Endothelial cell of umbilical vein (primary cell): ENCODE data around the gene DACT3. TPM values are rescaled to one million over a fixed set of nuclear protein-coding genes. Genes with fewer than 3 reads are reported as not detected.

Experiments
- BruUV-seq: library from RNA; stranded (reverse); fragments of 400-500 nt; replicated peaks from 2 replicates; lab custom pipeline; 2021; lab: Mats Ljungman, UMichigan
- CTCF ChIA-PET: fragments of 300-600, 350-600 bp; sonication (Branson Sonifier 250); formaldehyde crosslinking; loops from one replicate; lab custom pipeline; 2021; ENCODE audit warnings: antibody characterized with exemption, inconsistent platforms; lab: Charles Lee
- POLR2A ChIA-PET: fragments of 300-600, 350-600 bp; sonication (Branson Sonifier 250); formaldehyde crosslinking; loops from one replicate; lab custom pipeline; 2021; ENCODE audit warnings: antibody characterized with exemption, inconsistent platforms; lab: Charles Lee
- DNase-seq: peaks from one replicate; pipeline ENCODE4 v3.0.0-alpha.2; 2011; ENCODE audit warnings: low read depth, low spot score
- FAIRE-seq: peaks from 2 replicates; lab custom pipeline; 2011; peaks lifted over from hg19 to GRCh38; lab: Jason Lieb, UNC
- H2AFZ ChIP-seq: 2 replicates; pipeline ENCODE4 v1.6.0; 2012; ENCODE audit warnings: low read depth, low read length, control low read depth, inconsistent platforms
- H3K27ac ChIP-seq: 2 replicates; pipeline ENCODE4 v1.5.1; 2011; ENCODE audit warnings: low read depth, mild to moderate bottlenecking, control low read depth, low read length, moderate library complexity; ENCODE audit not compliant: insufficient read depth
- H3K27me3 ChIP-seq, 2 experiments: 2 replicates each; pipeline versions ENCODE4 v1.6.0 to v1.6.1; 2011; ENCODE audit warnings: low read length in 2 of 2, mixed read lengths in 1 of 2; ENCODE audit not compliant: control insufficient read depth in 2 of 2, insufficient read depth in 2 of 2
- H3K36me3 ChIP-seq, 2 experiments: 2 replicates in 1 of 2; 3 replicates in 1 of 2; pipeline ENCODE4 v1.5.1; 2011; ENCODE audit warnings: low read length in 2 of 2, mild to moderate bottlenecking in 1 of 2, moderate library complexity in 1 of 2; ENCODE audit not compliant: control insufficient read depth in 2 of 2, insufficient read depth in 2 of 2; ENCODE audit errors: extremely low read depth in 1 of 2
- H3K4me1 ChIP-seq: 3 replicates; pipeline ENCODE4 v1.5.1; 2011; ENCODE audit warnings: mild to moderate bottlenecking, low read length; ENCODE audit not compliant: control insufficient read depth, insufficient read depth; ENCODE audit errors: extremely low read depth
- H3K4me2 ChIP-seq: 2 replicates; pipeline ENCODE4 v1.6.1; 2011; ENCODE audit warnings: low read length, control low read depth, mixed read lengths; ENCODE audit not compliant: insufficient read depth
- H3K4me3 ChIP-seq, 3 experiments: fragments of 200-600 bp in 1 of 3; sonication (generic), shearing (Covaris generic) in 1 of 3; replicated peaks in 1 of 3; 2 replicates each; pipeline ENCODE4 v1.5.1; 2011 to 2016; ENCODE audit warnings: control low read depth in 3 of 3, low read length in 3 of 3, mild to moderate bottlenecking in 2 of 3, inconsistent platforms in 1 of 3, low read depth in 1 of 3, moderate library complexity in 1 of 3; ENCODE audit not compliant: insufficient read depth in 1 of 3
- H3K79me2 ChIP-seq: 2 replicates; pipeline ENCODE4 v1.6.0; 2012; ENCODE audit warnings: low read length, inconsistent platforms; ENCODE audit not compliant: control insufficient read depth, insufficient read depth
- H3K9ac ChIP-seq: replicated peaks from 2 replicates; pipeline ENCODE3; 2011; ENCODE audit warnings: low read length, control low read depth; ENCODE audit not compliant: insufficient read depth; ENCODE audit errors: extremely low read depth
- H3K9me1 ChIP-seq: replicated peaks from 3 replicates; pipeline ENCODE4 v1.6.0; 2011; ENCODE audit warnings: mild to moderate bottlenecking, low read length; ENCODE audit not compliant: control insufficient read depth, insufficient read depth; ENCODE audit errors: extremely low read depth
- H3K9me3 ChIP-seq: replicated peaks from 2 replicates; pipeline ENCODE4 v1.5.1; 2012; ENCODE audit warnings: low read length, inconsistent platforms; ENCODE audit not compliant: control insufficient read depth, insufficient read depth
- H4K20me1 ChIP-seq: replicated peaks from 2 replicates; pipeline ENCODE3; 2011; ENCODE audit warnings: mild to moderate bottlenecking, low read length; ENCODE audit not compliant: control insufficient read depth, insufficient read depth; ENCODE audit errors: extremely low read depth
- CTCF ChIP-seq, 2 donors: IDR thresholded peaks; 1 replicate in 1 of 2; 2 replicates in 1 of 2; pipeline ENCODE4 v1.5.1; 2011; ENCODE audit warnings: low read length in 2 of 2, mild to moderate bottlenecking in 2 of 2, moderate library complexity in 2 of 2, control low read depth in 1 of 2, inconsistent platforms in 1 of 2, low read depth in 1 of 2; ENCODE audit not compliant: insufficient read depth in 1 of 2; ENCODE audit errors: extremely low read depth in 1 of 2
- EZH2 ChIP-seq: IDR thresholded peaks from 2 replicates; pipeline ENCODE4 v1.6.1; 2012; ENCODE audit warnings: borderline replicate concordance, low read depth, mild to moderate bottlenecking, moderate library complexity, low read length, inconsistent platforms; ENCODE audit not compliant: severe bottlenecking
- FOS ChIP-seq: IDR thresholded peaks from 2 replicates; pipeline ENCODE4 v1.6.1; 2011; ENCODE audit warnings: mild to moderate bottlenecking, low read length, moderate library complexity, borderline replicate concordance; ENCODE audit not compliant: insufficient read depth
- GATA2 ChIP-seq: IDR thresholded peaks from 2 replicates; pipeline ENCODE4 v1.7.0; 2011; ENCODE audit warnings: low read depth, mild to moderate bottlenecking, moderate library complexity, mixed read lengths, low read length; ENCODE audit not compliant: insufficient read length, insufficient read depth
- JUN ChIP-seq: IDR thresholded peaks from 2 replicates; pipeline ENCODE4 v1.6.1; 2011; ENCODE audit warnings: borderline replicate concordance, low read depth; ENCODE audit not compliant: insufficient read length, insufficient read depth
- MAX ChIP-seq: IDR thresholded peaks from 2 replicates; pipeline ENCODE4 v1.6.1; 2011; ENCODE audit not compliant: insufficient read depth, insufficient read length
- MYC ChIP-seq: IDR thresholded peaks from one replicate; pipeline ENCODE4 v1.6.1; 2011; ENCODE audit warnings: mild to moderate bottlenecking, low read depth, low read length
- POLR2A ChIP-seq: IDR thresholded peaks from 2 replicates; pipeline ENCODE4 v1.6.1; 2012; ENCODE audit warnings: low read depth, mild to moderate bottlenecking, control low read depth, low read length
- POLR2AphosphoS5 ChIP-seq: IDR thresholded peaks from 2 replicates; pipeline ENCODE4 v1.6.1; 2012; ENCODE audit warnings: low read depth, mild to moderate bottlenecking, control low read depth, low read length, moderate library complexity; ENCODE audit not compliant: insufficient read depth
- dilution Hi-C: fragments of 300-500 bp; cut with MboI; formaldehyde crosslinking; loops from one replicate; pipeline ENCODE4 v1.15.0; 2019; ENCODE audit warnings: low sequenced_read_pairs; ENCODE audit not compliant: extremely low pct_ligation_motif_present
- intact Hi-C: fragments of 100-400 bp; cut with micrococcal nuclease; formaldehyde crosslinking; loops from one replicate; pipeline ENCODE4 v1.10.0; 2022
- polyA plus RNA-seq, 4 experiments: library from polyadenylated mRNA; depleted of rRNA in 3 of 4; stranded (reverse) in 3 of 4; unstranded in 1 of 4; fragments of >200 nt; gene quantifications; 2 replicates each; pipeline versions ENCODE4 v1.2.1 to v1.2.3, GENCODE V29; 2011 to 2012; ENCODE audit warnings: missing spikeins in 1 of 4
- total RNA-seq: library from RNA; stranded (reverse); gene quantifications from 2 replicates; pipeline ENCODE4 v1.2.3, GENCODE V29; 2021

Gene DACT3
- total and polyA plus RNA-seq, 2 donors (not counting 3 experiments of a cell fraction or from before 2014, with no cell fraction given), result 0.22 to 0.76 TPM

GRCh38 chr19:46606019-46606418 is 55.0 kb downstream of the DACT3 start:
- TF ChIP-seq JUN, result no peak
- no peak for TF ChIP-seq POLR2AphosphoS5
- no peak for TF ChIP-seq POLR2A
- no peak for TF ChIP-seq EZH2
- peaks cover 13 to 51% of the 10 kb centered on the region in 2 experiments for H3K36me3 ChIP-seq
- H3K4me1 ChIP-seq, result peaks cover 13% of the 10 kb centered on the region
- DNase-seq (no peak), FAIRE-seq (no peak)
- no peak overlapping the region for H3K4me3 ChIP-seq
- peaks cover 53% of the 10 kb centered on the region for H3K79me2 ChIP-seq
- H3K27ac ChIP-seq, result no peak overlapping the region
- POLR2A ChIA-PET, result no interaction called here
- dilution Hi-C loops, result no loop called here
- BruUV-seq, result no TSS peak
- H4K20me1 ChIP-seq, result no peaks in the 10 kb centered on the region
- H3K9me3 ChIP-seq, result no peaks in the 10 kb centered on the region
- no peaks in the 10 kb centered on the region for H3K27me3 ChIP-seq
- H3K4me2 ChIP-seq, result no peak overlapping the region
- H3K9me1 ChIP-seq, result no peaks in the 10 kb centered on the region
- intact Hi-C loops, result no loop called here
- H2AFZ ChIP-seq, result no peak overlapping the region
- no peak overlapping the region for H3K9ac ChIP-seq
- CTCF ChIA-PET, result interaction anchor here (1.4 to 4.0 kb wide), 3 partner anchors 8 to 56 kb away, joined by 4 to 22 read pairs (median 5); partner anchors contain the start of gene DACT3

GRCh38 chr19:46605356-46605821 is 55.6 kb downstream of the DACT3 start:
- Histone ChIP-seq H3K4me1 (peaks cover 13% of the 10 kb centered on the region), H3K27me3 (no peaks in the 10 kb centered on the region), H3K27ac (no peak overlapping the region), H3K36me3 (peaks cover 13 to 49% of the 10 kb centered on the region in 2 experiments), H3K9me1 (no peaks in the 10 kb centered on the region), H3K9me3 (no peaks in the 10 kb centered on the region), H3K79me2 (peaks cover 53% of the 10 kb centered on the region), H4K20me1 (no peaks in the 10 kb centered on the region), H3K4me2 (no peak overlapping the region), H3K4me3 (no peak overlapping the region), H3K9ac (no peak overlapping the region), H2AFZ (no peak overlapping the region)
- ChIA-PET CTCF (interaction anchor here (0.7 to 4.0 kb wide), 3 partner anchors 9 to 1299 kb away, joined by 3 to 22 read pairs (median 5); partner anchors contain the start of gene DACT3), POLR2A (no interaction called here)
- DNase-seq (no peak), FAIRE-seq (no peak)
- TF ChIP-seq POLR2A, result no peak
- TF ChIP-seq POLR2AphosphoS5, result no peak
- TF ChIP-seq CTCF (IDR thresholded peaks at IDR 0.05; ENCODE audit: extremely low read depth in 1 of 2, insufficient read depth in 1 of 2, low read depth in 1 of 2, low read length in 2 of 2), result no peak
- no peak for TF ChIP-seq EZH2
- TF ChIP-seq FOS, result no peak
- no peak for TF ChIP-seq MYC
- TF ChIP-seq GATA2, result no peak
- TF ChIP-seq JUN, result no peak
- TF ChIP-seq MAX, result no peak
- dilution Hi-C loops (no loop called here), intact Hi-C loops (no loop called here)
- BruUV-seq, result no TSS peak
